ENCODE measurements around the gene ZNF335.

ZNF335 gene

GRCh38 chr20:45968801-45969711 is 2.9 kb downstream of the ZNF335 start:
- TF ChIP-seq EP300 (IDR thresholded peaks at IDR 0.05; ENCODE audit: borderline replicate concordance) = no peak
- TF ChIP-seq ZBTB7A (IDR thresholded peaks at IDR 0.05; ENCODE audit: low read depth) = no peak
- TF ChIP-seq, protein P1, sequence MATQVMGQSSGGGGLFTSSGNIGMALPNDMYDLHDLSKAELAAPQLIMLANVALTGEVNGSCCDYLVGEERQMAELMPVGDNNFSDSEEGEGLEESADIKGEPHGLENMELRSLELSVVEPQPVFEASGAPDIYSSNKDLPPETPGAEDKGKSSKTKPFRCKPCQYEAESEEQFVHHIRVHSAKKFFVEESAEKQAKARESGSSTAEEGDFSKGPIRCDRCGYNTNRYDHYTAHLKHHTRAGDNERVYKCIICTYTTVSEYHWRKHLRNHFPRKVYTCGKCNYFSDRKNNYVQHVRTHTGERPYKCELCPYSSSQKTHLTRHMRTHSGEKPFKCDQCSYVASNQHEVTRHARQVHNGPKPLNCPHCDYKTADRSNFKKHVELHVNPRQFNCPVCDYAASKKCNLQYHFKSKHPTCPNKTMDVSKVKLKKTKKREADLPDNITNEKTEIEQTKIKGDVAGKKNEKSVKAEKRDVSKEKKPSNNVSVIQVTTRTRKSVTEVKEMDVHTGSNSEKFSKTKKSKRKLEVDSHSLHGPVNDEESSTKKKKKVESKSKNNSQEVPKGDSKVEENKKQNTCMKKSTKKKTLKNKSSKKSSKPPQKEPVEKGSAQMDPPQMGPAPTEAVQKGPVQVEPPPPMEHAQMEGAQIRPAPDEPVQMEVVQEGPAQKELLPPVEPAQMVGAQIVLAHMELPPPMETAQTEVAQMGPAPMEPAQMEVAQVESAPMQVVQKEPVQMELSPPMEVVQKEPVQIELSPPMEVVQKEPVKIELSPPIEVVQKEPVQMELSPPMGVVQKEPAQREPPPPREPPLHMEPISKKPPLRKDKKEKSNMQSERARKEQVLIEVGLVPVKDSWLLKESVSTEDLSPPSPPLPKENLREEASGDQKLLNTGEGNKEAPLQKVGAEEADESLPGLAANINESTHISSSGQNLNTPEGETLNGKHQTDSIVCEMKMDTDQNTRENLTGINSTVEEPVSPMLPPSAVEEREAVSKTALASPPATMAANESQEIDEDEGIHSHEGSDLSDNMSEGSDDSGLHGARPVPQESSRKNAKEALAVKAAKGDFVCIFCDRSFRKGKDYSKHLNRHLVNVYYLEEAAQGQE (IDR thresholded peaks at IDR 0.05; ENCODE audit: low read depth) = no peak
- TF ChIP-seq CEBPB (IDR thresholded peaks at IDR 0.05) = no peak
- no peak for TF ChIP-seq EGR1 (IDR thresholded peaks at IDR 0.05)
- TF ChIP-seq TAF1 (IDR thresholded peaks at IDR 0.05; ENCODE audit: low read depth) = no peak
- no peak for TF ChIP-seq TEAD4 (IDR thresholded peaks at IDR 0.05)
- no peak for TF ChIP-seq TCF12 (IDR thresholded peaks at IDR 0.05; ENCODE audit: low read depth)
- TF ChIP-seq RAD21 (IDR thresholded peaks at IDR 0.05; ENCODE audit: low read depth) = no peak
- TF ChIP-seq, protein P2, sequence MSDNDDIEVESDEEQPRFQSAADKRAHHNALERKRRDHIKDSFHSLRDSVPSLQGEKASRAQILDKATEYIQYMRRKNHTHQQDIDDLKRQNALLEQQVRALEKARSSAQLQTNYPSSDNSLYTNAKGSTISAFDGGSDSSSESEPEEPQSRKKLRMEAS (IDR thresholded peaks at IDR 0.05) = no peak
- no peak for TF ChIP-seq CREB1 (IDR thresholded peaks at IDR 0.05; ENCODE audit: low read depth)
- TF ChIP-seq, protein P3, sequence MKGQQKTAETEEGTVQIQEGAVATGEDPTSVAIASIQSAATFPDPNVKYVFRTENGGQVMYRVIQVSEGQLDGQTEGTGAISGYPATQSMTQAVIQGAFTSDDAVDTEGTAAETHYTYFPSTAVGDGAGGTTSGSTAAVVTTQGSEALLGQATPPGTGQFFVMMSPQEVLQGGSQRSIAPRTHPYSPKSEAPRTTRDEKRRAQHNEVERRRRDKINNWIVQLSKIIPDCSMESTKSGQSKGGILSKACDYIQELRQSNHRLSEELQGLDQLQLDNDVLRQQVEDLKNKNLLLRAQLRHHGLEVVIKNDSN (IDR thresholded peaks at IDR 0.05) = no peak
- TF ChIP-seq NFIC (IDR thresholded peaks at IDR 0.05) = no peak
- TF ChIP-seq FOXM1 (IDR thresholded peaks at IDR 0.05; ENCODE audit: borderline replicate concordance, low read depth) = no peak
- no peak for TF ChIP-seq YY1 (IDR thresholded peaks at IDR 0.05; ENCODE audit: low read depth)

- TF ChIP-seq, protein P1 (IDR thresholded peaks at IDR 0.05; ENCODE audit: low read depth) = no peak
- TF ChIP-seq TCF12 (IDR thresholded peaks at IDR 0.05; ENCODE audit: low read depth) = no peak
- no peak for TF ChIP-seq CEBPB (IDR thresholded peaks at IDR 0.05)
- TF ChIP-seq YY1 (IDR thresholded peaks at IDR 0.05; ENCODE audit: low read depth) = no peak
- TF ChIP-seq EP300 (IDR thresholded peaks at IDR 0.05; ENCODE audit: borderline replicate concordance) = no peak
- no peak for TF ChIP-seq CREB1 (IDR thresholded peaks at IDR 0.05; ENCODE audit: low read depth)
Measured at GRCh38 chr20:45968081-45968671, 3.8 kb downstream of the ZNF335 start.

GRCh38 chr20:45967551-45968080 is 4.4 kb downstream of the ZNF335 start:
- TF ChIP-seq CREB1 (IDR thresholded peaks at IDR 0.05; ENCODE audit: low read depth) (no peak), FOXM1 (IDR thresholded peaks at IDR 0.05; ENCODE audit: borderline replicate concordance, low read depth) (no peak), TCF12 (IDR thresholded peaks at IDR 0.05; ENCODE audit: low read depth) (no peak), RAD21 (IDR thresholded peaks at IDR 0.05; ENCODE audit: low read depth) (no peak), EGR1 (IDR thresholded peaks at IDR 0.05) (no peak), TEAD4 (IDR thresholded peaks at IDR 0.05) (no peak), NFIC (IDR thresholded peaks at IDR 0.05) (no peak)
- TF ChIP-seq, protein P3 (IDR thresholded peaks at IDR 0.05) = no peak
- TF ChIP-seq, protein P1 (IDR thresholded peaks at IDR 0.05; ENCODE audit: low read depth) = no peak

Measured in Ishikawa (cell line).